Measurements from ENCODE around the gene HOXA7.

The HOXA7 gene

GRCh38 chr7:27126596-27127327 lies 29.7 kb downstream of the HOXA7 start:
- TF ChIP-seq CTCF (IDR thresholded peaks at IDR 0.05): no peak

GRCh38 chr7:27125986-27126394 lies 30.5 kb downstream of the HOXA7 start:
- no peak for TF ChIP-seq CTCF (IDR thresholded peaks at IDR 0.05)

GRCh38 chr7:27124902-27125689 lies 31.4 kb downstream of the HOXA7 start:
- TF ChIP-seq CTCF (IDR thresholded peaks at IDR 0.05): no peak

- no peak for TF ChIP-seq CTCF (IDR thresholded peaks at IDR 0.05)
Observed at GRCh38 chr7:27124096-27124901, 32.2 kb downstream of the HOXA7 start.

- no peak for TF ChIP-seq CTCF (IDR thresholded peaks at IDR 0.05)
Observed at GRCh38 chr7:27123477-27124053, 32.9 kb downstream of the HOXA7 start.

GRCh38 chr7:27123007-27123476 lies 33.4 kb downstream of the HOXA7 start:
- no peak for TF ChIP-seq CTCF (IDR thresholded peaks at IDR 0.05)
